Muscle layer of duodenum (tissue), 2 donors: ENCODE measurements around the gene TTLL7.
A peak's percentile ranks its signal among the peaks of the same experiment; 100 is the strongest.

Experiments
- H3K27ac ChIP-seq: one replicate; pipeline ENCODE4 v1.7.0; 2013; ENCODE audit warnings: mild to moderate bottlenecking, low read length
- H3K27me3 ChIP-seq: one replicate; pipeline ENCODE4 v1.7.0; 2013; ENCODE audit warnings: low read depth, mild to moderate bottlenecking, control low read depth, low read length
- H3K36me3 ChIP-seq, 2 donors: one replicate each; pipeline ENCODE4 v1.7.0; 2013; ENCODE audit warnings: low read length in 2 of 2, control low read depth in 1 of 2, mild to moderate bottlenecking in 1 of 2; ENCODE audit not compliant: insufficient read depth in 2 of 2, control insufficient read depth in 1 of 2
- H3K4me1 ChIP-seq, 2 donors: one replicate each; pipeline ENCODE4 v1.7.0; 2013; ENCODE audit warnings: low read length in 2 of 2, mild to moderate bottlenecking in 2 of 2, control low read depth in 1 of 2, moderate library complexity in 1 of 2; ENCODE audit not compliant: insufficient read depth in 2 of 2, control insufficient read depth in 1 of 2
- H3K4me3 ChIP-seq, 2 donors: one replicate each; pipeline ENCODE4 v1.7.0; 2013; ENCODE audit warnings: low read length in 2 of 2, low read depth in 1 of 2, mild to moderate bottlenecking in 1 of 2
- H3K9me3 ChIP-seq, 2 donors: one replicate each; pipeline ENCODE4 v1.7.0; 2013; ENCODE audit warnings: low read length in 2 of 2, control low read depth in 1 of 2, mild to moderate bottlenecking in 1 of 2; ENCODE audit not compliant: control insufficient read depth in 1 of 2
- donor health status: healthy.

Gene TTLL7

DNA sequence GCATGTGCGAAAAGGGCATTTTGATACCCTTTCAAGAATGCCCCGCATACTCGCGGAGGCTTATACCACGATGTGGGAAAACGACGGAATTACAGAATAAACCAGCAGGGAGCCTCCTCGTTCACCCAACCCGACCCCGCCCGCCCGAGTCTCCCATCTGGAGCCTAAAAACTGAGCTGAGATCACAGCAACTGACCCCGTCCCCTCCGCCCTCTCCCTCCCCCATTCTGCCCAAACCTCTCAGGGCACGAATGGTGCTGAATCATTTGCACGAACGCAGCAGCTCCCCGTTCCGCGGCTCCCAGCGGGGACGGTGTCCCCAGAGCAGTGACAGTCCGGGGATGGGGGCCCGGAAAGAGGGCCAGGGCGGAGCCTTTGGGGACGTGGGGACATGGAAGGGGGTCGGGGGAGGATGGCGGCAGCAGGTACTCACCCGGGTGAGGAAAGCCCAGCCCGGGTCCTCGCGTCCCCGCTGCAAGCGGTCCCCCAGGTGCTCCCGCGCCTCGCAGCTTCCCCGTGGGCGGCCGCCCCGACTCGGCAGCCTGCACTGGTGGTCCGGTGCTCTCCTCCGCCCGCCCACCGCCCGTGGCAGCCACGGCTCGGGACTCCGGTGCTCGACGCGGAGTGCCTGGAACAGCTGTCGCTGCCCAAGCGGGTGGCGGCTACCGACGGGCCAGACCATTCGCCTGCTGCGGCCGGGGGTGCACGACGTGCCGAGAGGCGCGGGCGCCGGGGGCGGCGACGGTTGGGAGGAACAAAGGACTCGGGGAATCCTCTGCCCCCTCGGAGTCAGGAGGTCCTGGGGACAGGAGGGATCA, at the start of gene TTLL7:
Gene TTLL7, minus strand, starts transcription at position 635 of the 818 bp plus-strand sequence. CDS start 46,921 bp downstream, outside the sequence.
- peak within 1 kb of the TSS; percentile 56 for H3K27ac ChIP-seq
- H3K27me3 ChIP-seq: no peaks in the 10 kb centered on the region
- no peaks in the 10 kb centered on the region for H3K36me3 ChIP-seq
- H3K4me3 ChIP-seq: peak within 1 kb of the TSS; percentile 58 to 93
- no peaks in the 10 kb centered on the region for H3K9me3 ChIP-seq
- H3K4me1 ChIP-seq: peaks cover 5 to 28% of the 10 kb centered on the region in 2 donors

- no peaks in the 10 kb centered on the region for H3K36me3 ChIP-seq
- no peaks in the 10 kb centered on the region for H3K9me3 ChIP-seq
- no peaks in the 10 kb centered on the region for H3K4me1 ChIP-seq
- no peak overlapping the region for H3K27ac ChIP-seq
- H3K4me3 ChIP-seq: no peak overlapping the region
- no peaks in the 10 kb centered on the region for H3K27me3 ChIP-seq
Measured at GRCh38 chr1:84042461-84042860, 43.5 kb upstream of the TTLL7 start.

GRCh38 chr1:84037758-84038611, 39.1 kb upstream of the TTLL7 start:
- Histone ChIP-seq H3K27me3 (no peaks in the 10 kb centered on the region), H3K36me3 (no peaks in the 10 kb centered on the region), H3K9me3 (no peaks in the 10 kb centered on the region), H3K4me1 (no peaks in the 10 kb centered on the region), H3K4me3 (no peak overlapping the region), H3K27ac (no peak overlapping the region)

- H3K4me3 ChIP-seq: no peak overlapping the region
- no peaks in the 10 kb centered on the region for H3K27me3 ChIP-seq
- no peaks in the 10 kb centered on the region for H3K9me3 ChIP-seq
- H3K36me3 ChIP-seq: no peaks in the 10 kb centered on the region
- no peaks in the 10 kb centered on the region for H3K4me1 ChIP-seq
- H3K27ac ChIP-seq: no peak overlapping the region
Measured at GRCh38 chr1:84031802-84032327, 32.9 kb upstream of the TTLL7 start.

GRCh38 chr1:84027368-84027767, 28.4 kb upstream of the TTLL7 start:
- no peaks in the 10 kb centered on the region for H3K4me1 ChIP-seq
- no peak overlapping the region for H3K27ac ChIP-seq
- H3K36me3 ChIP-seq: no peaks in the 10 kb centered on the region
- H3K9me3 ChIP-seq: no peaks in the 10 kb centered on the region
- no peak overlapping the region for H3K4me3 ChIP-seq
- H3K27me3 ChIP-seq: no peaks in the 10 kb centered on the region

- no peak overlapping the region for H3K4me3 ChIP-seq
- H3K27ac ChIP-seq: no peak overlapping the region
- H3K27me3 ChIP-seq: no peaks in the 10 kb centered on the region
- H3K9me3 ChIP-seq: no peaks in the 10 kb centered on the region
- H3K4me1 ChIP-seq: no peaks in the 10 kb centered on the region
- H3K36me3 ChIP-seq: no peaks in the 10 kb centered on the region
Measured at GRCh38 chr1:84025966-84026365, 27.0 kb upstream of the TTLL7 start.

DNA sequence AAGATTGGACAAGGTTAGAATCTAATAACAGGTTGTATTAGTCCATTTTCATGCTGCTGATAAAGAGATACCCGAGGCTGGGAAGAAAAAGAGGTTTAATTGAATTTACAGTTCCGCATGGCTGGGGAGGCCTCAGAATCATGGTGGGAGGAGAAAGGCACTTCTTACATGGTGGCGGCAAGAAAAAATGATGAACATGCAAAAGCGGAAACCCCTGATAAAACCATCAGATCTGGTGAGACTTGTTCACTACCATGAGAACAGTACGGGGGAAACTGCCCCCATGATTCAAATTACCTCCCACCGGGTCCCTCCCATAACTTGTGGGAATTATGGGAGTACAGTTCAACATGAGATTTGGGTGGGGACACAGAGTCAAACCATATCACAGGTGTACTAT, 22.9 kb upstream of the TTLL7 start:
- Histone ChIP-seq H3K4me3 (no peak overlapping the region), H3K9me3 (no peaks in the 10 kb centered on the region)

DNA sequence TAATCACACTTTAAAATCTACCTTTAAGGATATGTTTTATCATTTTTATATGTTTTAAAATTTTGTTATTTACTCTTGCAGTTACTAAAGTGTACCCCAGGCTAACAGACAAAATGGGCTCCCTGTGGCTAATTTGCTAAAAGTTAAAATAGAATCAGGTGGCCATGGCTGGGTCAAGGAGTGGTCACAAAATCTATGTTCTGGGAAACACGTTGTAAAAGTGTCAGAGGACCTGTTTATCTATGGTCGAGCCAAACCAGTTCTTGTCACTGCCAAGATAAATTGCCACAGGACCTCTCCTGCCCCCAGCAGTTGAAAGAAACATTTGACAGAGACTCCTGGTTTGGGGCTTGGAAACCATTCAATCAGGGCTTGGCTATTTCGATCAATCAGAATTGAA, 21.2 kb upstream of the TTLL7 start:
- Histone ChIP-seq H3K27ac (no peak overlapping the region), H3K4me3 (no peak overlapping the region), H3K27me3 (no peaks in the 10 kb centered on the region), H3K4me1 (no peaks in the 10 kb centered on the region), H3K36me3 (no peaks in the 10 kb centered on the region), H3K9me3 (no peaks in the 10 kb centered on the region)

More for the DNA sequence above, 22.9 kb upstream of the TTLL7 start:
- no peaks in the 10 kb centered on the region for H3K36me3 ChIP-seq
- H3K27me3 ChIP-seq: no peaks in the 10 kb centered on the region
- no peaks in the 10 kb centered on the region for H3K4me1 ChIP-seq
- no peak overlapping the region for H3K27ac ChIP-seq

DNA sequence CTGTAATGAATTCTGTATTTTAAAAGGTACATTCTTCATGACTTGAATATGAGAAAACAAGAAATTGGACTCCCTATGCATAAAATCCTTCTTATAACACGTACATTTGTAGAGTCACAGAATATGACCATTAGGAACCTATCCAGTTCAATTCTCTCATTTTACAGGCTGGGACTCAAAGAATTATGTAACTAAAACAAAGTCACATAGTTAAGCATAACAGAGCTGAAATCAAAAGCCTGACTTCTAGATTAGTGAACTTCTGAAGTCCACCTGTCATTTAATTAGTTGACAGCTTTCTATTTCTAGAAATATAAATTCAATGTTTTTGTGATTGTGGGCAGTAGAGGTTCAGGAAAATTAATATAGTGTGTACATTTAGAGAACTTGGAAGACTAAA, 20.3 kb upstream of the TTLL7 start:
- no peaks in the 10 kb centered on the region for H3K9me3 ChIP-seq
- no peaks in the 10 kb centered on the region for H3K27me3 ChIP-seq
- no peak overlapping the region for H3K27ac ChIP-seq

GRCh38 chr1:84013708-84014107, 14.8 kb upstream of the TTLL7 start:
- H3K4me3 ChIP-seq: no peak overlapping the region
- H3K36me3 ChIP-seq: no peaks in the 10 kb centered on the region
- no peaks in the 10 kb centered on the region for H3K9me3 ChIP-seq
- no peak overlapping the region for H3K27ac ChIP-seq
- no peaks in the 10 kb centered on the region for H3K4me1 ChIP-seq
- no peaks in the 10 kb centered on the region for H3K27me3 ChIP-seq

More for the DNA sequence above, 20.3 kb upstream of the TTLL7 start:
- no peaks in the 10 kb centered on the region for H3K36me3 ChIP-seq
- H3K4me3 ChIP-seq: no peak overlapping the region
- no peaks in the 10 kb centered on the region for H3K4me1 ChIP-seq

DNA sequence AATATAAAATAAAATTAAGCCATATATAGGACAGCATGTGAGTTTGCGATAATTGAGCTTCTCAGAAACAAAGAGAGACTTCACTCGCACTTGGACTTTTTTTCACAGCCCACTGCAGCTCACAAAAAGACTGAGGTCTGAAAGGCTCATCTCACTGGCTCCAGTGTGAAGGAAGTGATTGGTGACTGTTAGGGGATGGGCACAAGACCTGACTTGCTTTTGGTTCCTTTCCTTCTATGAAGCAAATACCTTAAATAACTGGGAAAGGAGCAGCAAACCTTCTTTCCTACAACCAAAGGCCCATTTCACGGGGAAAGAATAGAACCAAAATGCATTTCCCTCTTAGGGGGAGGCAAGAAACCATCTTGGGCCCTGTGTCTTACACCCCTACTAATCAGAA, 13.1 kb upstream of the TTLL7 start:
- no peaks in the 10 kb centered on the region for H3K4me1 ChIP-seq
- no peaks in the 10 kb centered on the region for H3K27me3 ChIP-seq
- H3K27ac ChIP-seq: no peak overlapping the region
- no peaks in the 10 kb centered on the region for H3K36me3 ChIP-seq
- no peaks in the 10 kb centered on the region for H3K9me3 ChIP-seq
- H3K4me3 ChIP-seq: no peak overlapping the region
